ENCODE data around the gene CCDC88C.

GRCh38 chr14:91466192-91466591 lies 48.6 kb upstream of the CCDC88C start:
- TF ChIP-seq CTCF (IDR thresholded peaks at IDR 0.05; ENCODE audit: insufficient read depth, low read depth, low read length) (no peak), EZH2 (IDR thresholded peaks at IDR 0.05; ENCODE audit: insufficient read depth, low read length) (no peak)
